Stimulated activated CD4-positive, alpha-beta T cell treated with anti-CD3 and anti-CD28 coated beads, Interleukin-4, amount 100 ng/mL, for 1 hour (primary cell): ENCODE data around the gene NDUFS2.

Experiments used
- DNase-seq: peaks from one replicate; pipeline ENCODE4 v3.0.0-alpha.2; 2020

Gene NDUFS2

GRCh38 chr1:161172776-161173376, 29.3 kb upstream of the NDUFS2 start:
- no peak for DNase-seq

GRCh38 chr1:161173711-161174110, 28.5 kb upstream of the NDUFS2 start:
- DNase-seq, result no peak

- DNase-seq, result no peak
These were observed 27.3 kb upstream of the NDUFS2 start for GRCh38 chr1:161174911-161175310.

- no peak for DNase-seq
These were observed 26.3 kb upstream of the NDUFS2 start for GRCh38 chr1:161175771-161176453.

- no peak for DNase-seq
These were observed 25.6 kb upstream of the NDUFS2 start for GRCh38 chr1:161176468-161177111.

- DNase-seq, result peak; percentile 97
These were observed 24.8 kb upstream of the NDUFS2 start, which contains the start of gene B4GALT3 for GRCh38 chr1:161177112-161177935. B4GALT3 (minus strand) TSS chr1:161177507; CDS start chr1:161176060, 1,447 bp downstream.

GRCh38 chr1:161177936-161178244, 24.3 kb upstream of the NDUFS2 start:
- DNase-seq, result no peak

GRCh38 chr1:161179698-161180097, 22.5 kb upstream of the NDUFS2 start:
- DNase-seq, result no peak

GRCh38 chr1:161180639-161181038, 21.5 kb upstream of the NDUFS2 start:
- no peak for DNase-seq

- peak; percentile 53 for DNase-seq
These were observed 20.0 kb upstream of the NDUFS2 start for GRCh38 chr1:161182214-161182613.

- DNase-seq, result peak; percentile 51
These were observed 16.9 kb upstream of the NDUFS2 start for GRCh38 chr1:161185282-161185682.

GRCh38 chr1:161185732-161186311, 16.3 kb upstream of the NDUFS2 start:
- DNase-seq, result no peak

- DNase-seq, result no peak
These were observed 14.9 kb upstream of the NDUFS2 start for GRCh38 chr1:161187311-161187710.

- DNase-seq, result no peak
These were observed 13.8 kb upstream of the NDUFS2 start for GRCh38 chr1:161188381-161188780.

- no peak for DNase-seq
These were observed 13.1 kb upstream of the NDUFS2 start for GRCh38 chr1:161189036-161189435.

- no peak for DNase-seq
These were observed 11.1 kb upstream of the NDUFS2 start for GRCh38 chr1:161190962-161191521.

- DNase-seq, result no peak
These were observed 10.2 kb upstream of the NDUFS2 start for GRCh38 chr1:161191971-161192370.

GRCh38 chr1:161192476-161193465, 9.4 kb upstream of the NDUFS2 start:
- DNase-seq, result peak; percentile 56

- no peak for DNase-seq
These were observed 8.5 kb upstream of the NDUFS2 start for GRCh38 chr1:161193561-161194235.

GRCh38 chr1:161195171-161195570, 7.0 kb upstream of the NDUFS2 start:
- no peak for DNase-seq

- DNase-seq, result no peak
These were observed 6.1 kb upstream of the NDUFS2 start for GRCh38 chr1:161196111-161196510.
